ENCODE data around the gene GABPB2. TPM values are rescaled to one million over a fixed set of nuclear protein-coding genes. Genes with fewer than 3 reads are reported as not detected.

The GABPB2 gene
- total RNA-seq, 1 experiment from 2014 or later, result 12.5 TPM

- H3K9me3 ChIP-seq (ENCODE audit: low read depth, low read length, poor library complexity, severe bottlenecking), result no peaks in the 10 kb centered on the region
- no peak for DNase-seq (ENCODE audit: low spot score)
- intact Hi-C loops (cut with micrococcal nuclease; ENCODE audit: unreplicated experiment), result no loop called here
- H3K27ac ChIP-seq (ENCODE audit: low read depth, low read length, poor library complexity, severe bottlenecking), result peak overlapping the region; percentile 14
- H3K4me3 ChIP-seq (ENCODE audit: low read depth, low read length, poor library complexity, severe bottlenecking), result peak overlapping the region; percentile 99
- POLR2A ChIA-PET (ENCODE audit: low non-redundant PET), result interaction anchor here (0.5 kb wide), 1 partner anchor 36 kb away, joined by 9 read pairs; no protein-coding TSS in a partner anchor
- H3K36me3 ChIP-seq (ENCODE audit: insufficient read depth, low read length, poor library complexity, severe bottlenecking), result peaks cover 25% of the 10 kb centered on the region
- no peaks in the 10 kb centered on the region for H3K27me3 ChIP-seq (replicated peaks; ENCODE audit: insufficient read depth, low read depth, low read length, poor library complexity)
- CTCF ChIA-PET, result no interaction called here
- no peak for TF ChIP-seq EZH2 (IDR thresholded peaks at IDR 0.05; ENCODE audit: borderline replicate concordance, low read depth, low read length, poor library complexity, severe bottlenecking)
- BruUV-seq (replicated peaks), result no TSS peak
- peaks cover 20% of the 10 kb centered on the region for H3K4me1 ChIP-seq (ENCODE audit: insufficient read depth, low read length, poor library complexity, severe bottlenecking)
Measured at GRCh38 chr1:151062741-151063371, 7.7 kb upstream of the GABPB2 start.

DNA sequence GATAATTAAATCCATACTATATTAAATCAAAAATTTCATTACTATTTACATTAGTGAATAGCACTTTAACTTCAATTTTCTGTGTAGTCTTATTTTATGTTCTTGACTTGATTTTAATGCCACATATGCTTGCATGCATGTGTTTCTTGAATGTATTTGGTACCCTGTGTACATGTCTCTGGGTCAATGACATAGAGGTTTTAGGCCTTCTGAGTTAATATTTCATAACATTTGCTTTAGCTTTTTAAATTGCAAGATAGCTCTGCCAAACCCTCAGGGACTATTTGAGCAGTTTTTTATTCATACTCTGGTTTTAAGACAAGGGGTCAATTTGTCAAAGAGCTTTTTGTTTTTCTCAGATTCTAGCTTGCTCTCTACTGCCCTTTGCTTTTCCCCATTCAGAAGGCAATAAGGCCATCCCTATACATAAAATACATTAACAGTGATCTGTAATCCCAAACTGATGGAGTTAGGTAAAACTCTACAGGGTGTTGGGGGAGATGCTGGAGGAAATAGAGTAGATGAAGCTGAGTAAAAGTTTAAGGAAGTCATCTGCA lies 5.4 kb upstream of the GABPB2 start:
- Histone ChIP-seq H3K27me3 (replicated peaks; ENCODE audit: insufficient read depth, low read depth, low read length, poor library complexity) (no peaks in the 10 kb centered on the region), H3K4me3 (ENCODE audit: low read depth, low read length, poor library complexity, severe bottlenecking) (no peak overlapping the region), H3K4me1 (ENCODE audit: insufficient read depth, low read length, poor library complexity, severe bottlenecking) (peaks cover 22% of the 10 kb centered on the region), H3K9me3 (ENCODE audit: low read depth, low read length, poor library complexity, severe bottlenecking) (no peaks in the 10 kb centered on the region), H3K27ac (ENCODE audit: low read depth, low read length, poor library complexity, severe bottlenecking) (peak overlapping the region; percentile 43), H3K36me3 (ENCODE audit: insufficient read depth, low read length, poor library complexity, severe bottlenecking) (peaks cover 43% of the 10 kb centered on the region)
- ChIA-PET POLR2A (ENCODE audit: low non-redundant PET) (no interaction called here), CTCF (no interaction called here)
- intact Hi-C loops (cut with micrococcal nuclease; ENCODE audit: unreplicated experiment), result no loop called here
- no TSS peak for BruUV-seq (replicated peaks)
- TF ChIP-seq CTCF (conservative IDR thresholded peaks at IDR 0.05; ENCODE audit: low read depth, low read length) (no peak), EZH2 (IDR thresholded peaks at IDR 0.05; ENCODE audit: borderline replicate concordance, low read depth, low read length, poor library complexity, severe bottlenecking) (no peak)
- no peak for DNase-seq (ENCODE audit: low spot score)

- intact Hi-C loops (cut with micrococcal nuclease; ENCODE audit: unreplicated experiment), result no loop called here
- CTCF ChIA-PET, result no interaction called here
- peak overlapping the region; percentile 58 for H3K27ac ChIP-seq (ENCODE audit: low read depth, low read length, poor library complexity, severe bottlenecking)
- BruUV-seq (replicated peaks), result no TSS peak
- DNase-seq (ENCODE audit: low spot score), result no peak
- no peaks in the 10 kb centered on the region for H3K9me3 ChIP-seq (ENCODE audit: low read depth, low read length, poor library complexity, severe bottlenecking)
- no peak overlapping the region for H3K4me3 ChIP-seq (ENCODE audit: low read depth, low read length, poor library complexity, severe bottlenecking)
- no peak for TF ChIP-seq CTCF (conservative IDR thresholded peaks at IDR 0.05; ENCODE audit: low read depth, low read length)
- no peak for TF ChIP-seq EZH2 (IDR thresholded peaks at IDR 0.05; ENCODE audit: borderline replicate concordance, low read depth, low read length, poor library complexity, severe bottlenecking)
- H3K4me1 ChIP-seq (ENCODE audit: insufficient read depth, low read length, poor library complexity, severe bottlenecking), result peaks cover 20% of the 10 kb centered on the region
- H3K36me3 ChIP-seq (ENCODE audit: insufficient read depth, low read length, poor library complexity, severe bottlenecking), result peaks cover 43% of the 10 kb centered on the region
- POLR2A ChIA-PET (ENCODE audit: low non-redundant PET), result interaction anchor here (0.5 kb wide), 1 partner anchor 550 kb away, joined by 3 read pairs; no protein-coding TSS in a partner anchor
- no peaks in the 10 kb centered on the region for H3K27me3 ChIP-seq (replicated peaks; ENCODE audit: insufficient read depth, low read depth, low read length, poor library complexity)
Measured at GRCh38 chr1:151067185-151067584, 3.4 kb upstream of the GABPB2 start.
